GM18909 (cell line): Measurements from ENCODE around the gene WRAP73.
"Not testable (repeated sequence)": the region's sequence is repeated elsewhere in the genome, so short reads cannot be mapped to it uniquely, and the experiment has no call there.

Source experiments
- ATAC-seq: cut with Tn5 transposase; IDR thresholded peaks from one replicate; pipeline ENCODE4 v1.9.1; 2021; ENCODE audit warnings: mild to moderate bottlenecking; ENCODE audit not compliant: unreplicated experiment, poor library complexity

Gene WRAP73

GRCh38 chr1:3586986-3587759 lies 62.7 kb downstream of the WRAP73 start:
- ATAC-seq, result no peak

- no peak for ATAC-seq
Observed at GRCh38 chr1:3585940-3586568, 63.8 kb downstream of the WRAP73 start.

GRCh38 chr1:3585353-3585868 lies 64.5 kb downstream of the WRAP73 start:
- ATAC-seq, result not testable (repeated sequence)

GRCh38 chr1:3584915-3585314 lies 65.0 kb downstream of the WRAP73 start:
- ATAC-seq, result no peak

GRCh38 chr1:3583751-3584150 lies 66.2 kb downstream of the WRAP73 start:
- not testable (repeated sequence) for ATAC-seq

GRCh38 chr1:3581296-3582036 lies 68.4 kb downstream of the WRAP73 start:
- ATAC-seq, result no peak
